ENCODE results near the gene GSX1. TPM values are rescaled to one million over a fixed set of nuclear protein-coding genes. Genes with fewer than 3 reads are reported as not detected.

GSX1 gene
- total RNA-seq, 1 donor from 2014 or later: not detected

- DNase-seq (ENCODE audit: low read depth) (peak; percentile 28), FAIRE-seq (no peak)
- H3K36me3 ChIP-seq (ENCODE audit: control insufficient read depth, insufficient read depth, low read length): no peaks in the 10 kb centered on the region
- TF ChIP-seq, protein P1, sequence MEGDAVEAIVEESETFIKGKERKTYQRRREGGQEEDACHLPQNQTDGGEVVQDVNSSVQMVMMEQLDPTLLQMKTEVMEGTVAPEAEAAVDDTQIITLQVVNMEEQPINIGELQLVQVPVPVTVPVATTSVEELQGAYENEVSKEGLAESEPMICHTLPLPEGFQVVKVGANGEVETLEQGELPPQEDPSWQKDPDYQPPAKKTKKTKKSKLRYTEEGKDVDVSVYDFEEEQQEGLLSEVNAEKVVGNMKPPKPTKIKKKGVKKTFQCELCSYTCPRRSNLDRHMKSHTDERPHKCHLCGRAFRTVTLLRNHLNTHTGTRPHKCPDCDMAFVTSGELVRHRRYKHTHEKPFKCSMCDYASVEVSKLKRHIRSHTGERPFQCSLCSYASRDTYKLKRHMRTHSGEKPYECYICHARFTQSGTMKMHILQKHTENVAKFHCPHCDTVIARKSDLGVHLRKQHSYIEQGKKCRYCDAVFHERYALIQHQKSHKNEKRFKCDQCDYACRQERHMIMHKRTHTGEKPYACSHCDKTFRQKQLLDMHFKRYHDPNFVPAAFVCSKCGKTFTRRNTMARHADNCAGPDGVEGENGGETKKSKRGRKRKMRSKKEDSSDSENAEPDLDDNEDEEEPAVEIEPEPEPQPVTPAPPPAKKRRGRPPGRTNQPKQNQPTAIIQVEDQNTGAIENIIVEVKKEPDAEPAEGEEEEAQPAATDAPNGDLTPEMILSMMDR (IDR thresholded peaks at IDR 0.05; ENCODE audit: insufficient read depth, low read length, severe bottlenecking): peak; percentile 65
- no peak overlapping the region for H3K4me3 ChIP-seq (ENCODE audit: low read depth, low read length)
- H3K27me3 ChIP-seq (ENCODE audit: control insufficient read depth, insufficient read depth, low read length): peaks cover 5% of the 10 kb centered on the region
These were observed 9.2 kb upstream of the GSX1 start for GRCh38 chr13:27783111-27783510.

DNA sequence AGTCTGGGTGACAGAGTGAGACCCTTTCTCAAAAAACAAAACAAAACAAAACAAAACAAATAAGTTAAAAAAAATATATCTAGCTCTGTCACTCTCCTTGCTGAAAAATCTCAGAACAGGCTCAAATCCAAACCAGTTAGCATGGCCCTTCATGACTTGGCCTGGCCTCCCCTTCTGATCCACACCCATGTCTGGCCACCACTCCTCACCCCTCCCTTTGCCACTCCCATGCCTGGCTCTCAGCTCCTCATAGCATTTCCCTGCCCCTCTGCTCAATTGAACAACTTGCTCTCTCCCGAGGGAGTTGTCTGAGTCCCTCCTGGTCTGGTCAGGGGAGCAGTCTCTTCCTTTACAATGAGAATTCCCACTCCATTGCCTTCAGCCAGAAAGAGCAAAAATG is 4.0 kb upstream of the GSX1 start:
- Histone ChIP-seq H3K27me3 (ENCODE audit: control insufficient read depth, insufficient read depth, low read length) (peaks cover 40% of the 10 kb centered on the region), H3K4me3 (ENCODE audit: low read depth, low read length) (no peak overlapping the region), H3K36me3 (ENCODE audit: control insufficient read depth, insufficient read depth, low read length) (no peaks in the 10 kb centered on the region)
- DNase-seq (ENCODE audit: low read depth) (no peak), FAIRE-seq (no peak)
- TF ChIP-seq, protein P1 (IDR thresholded peaks at IDR 0.05; ENCODE audit: insufficient read depth, low read length, severe bottlenecking): no peak

GRCh38 chr13:27789153-27789494 is 3.2 kb upstream of the GSX1 start:
- H3K27me3 ChIP-seq (ENCODE audit: control insufficient read depth, insufficient read depth, low read length): peaks cover 49% of the 10 kb centered on the region
- H3K36me3 ChIP-seq (ENCODE audit: control insufficient read depth, insufficient read depth, low read length): no peaks in the 10 kb centered on the region
- FAIRE-seq (no peak), DNase-seq (ENCODE audit: low read depth) (no peak)
- TF ChIP-seq, protein P1 (IDR thresholded peaks at IDR 0.05; ENCODE audit: insufficient read depth, low read length, severe bottlenecking): no peak
- H3K4me3 ChIP-seq (ENCODE audit: low read depth, low read length): no peak overlapping the region

GRCh38 chr13:27789495-27790303 is 2.6 kb upstream of the GSX1 start:
- FAIRE-seq (no peak), DNase-seq (ENCODE audit: low read depth) (no peak)
- no peaks in the 10 kb centered on the region for H3K36me3 ChIP-seq (ENCODE audit: control insufficient read depth, insufficient read depth, low read length)
- TF ChIP-seq, protein P1 (IDR thresholded peaks at IDR 0.05; ENCODE audit: insufficient read depth, low read length, severe bottlenecking): no peak
- H3K4me3 ChIP-seq (ENCODE audit: low read depth, low read length): no peak overlapping the region
- H3K27me3 ChIP-seq (ENCODE audit: control insufficient read depth, insufficient read depth, low read length): peaks cover 50% of the 10 kb centered on the region

- Histone ChIP-seq H3K36me3 (ENCODE audit: control insufficient read depth, insufficient read depth, low read length) (no peaks in the 10 kb centered on the region), H3K4me3 (ENCODE audit: low read depth, low read length) (no peak overlapping the region), H3K27me3 (ENCODE audit: control insufficient read depth, insufficient read depth, low read length) (peaks cover 56% of the 10 kb centered on the region)
- TF ChIP-seq, protein P1 (IDR thresholded peaks at IDR 0.05; ENCODE audit: insufficient read depth, low read length, severe bottlenecking): no peak
- no peak for FAIRE-seq
- no peak for DNase-seq (ENCODE audit: low read depth)
These were observed 1.8 kb upstream of the GSX1 start for GRCh38 chr13:27790523-27790922.
